ENCODE results near the gene CCL7. TPM values are rescaled to one million over a fixed set of nuclear protein-coding genes. Genes with fewer than 3 reads are reported as not detected.

Gene CCL7
- total RNA-seq, 5 donors from 2014 or later (not counting 1 experiment from before 2014, with no cell fraction given): not detected

DNA sequence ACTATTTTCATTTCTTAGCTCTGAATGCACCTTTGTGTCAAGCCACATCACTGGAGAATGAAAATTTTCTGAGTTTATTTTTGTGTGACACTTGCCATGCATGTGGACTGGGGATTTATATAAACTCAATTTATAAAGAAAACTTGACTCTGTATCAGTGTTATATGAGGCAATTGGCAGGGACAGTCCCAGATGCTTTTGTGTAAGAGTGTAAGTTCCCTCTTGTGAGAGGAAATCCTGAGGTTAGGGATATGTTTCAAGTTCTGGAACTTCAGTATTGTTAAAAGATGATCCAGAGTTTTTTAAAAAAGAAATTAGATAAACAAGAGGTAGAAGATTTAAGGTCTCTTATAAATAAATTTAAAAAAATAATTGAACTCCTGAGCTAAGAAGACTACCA is 38.4 kb downstream of the CCL7 start:
- H3K4me3 ChIP-seq (ENCODE audit: control insufficient read depth in 1 of 2, extremely low read depth in 1 of 2, low read length in 1 of 2): no peak overlapping the region
- ChIA-PET POLR2A (no interaction called here), CTCF (no interaction called here)
- Mint-ChIP-seq H3K27ac (no peak overlapping the region), H3K4me3 (no peak overlapping the region), H3K27me3 (peaks cover 17 to 18% of the 10 kb centered on the region in 2 donors), H3K9me3 (no peaks in the 10 kb centered on the region), H3K36me3 (no peaks in the 10 kb centered on the region), H3K4me1 (no peaks in the 10 kb centered on the region)
- no peak overlapping the region for H3K27ac ChIP-seq (ENCODE audit: low read length)
- DNase-seq: no peak
- no peak for ATAC-seq (replicated peaks in 1 of 4)
- H3K27me3 ChIP-seq (replicated peaks in 1 of 2; ENCODE audit: control insufficient read depth in 2 of 2, extremely low read depth in 1 of 2, insufficient read depth in 2 of 2, low read length in 1 of 2): no peaks in the 10 kb centered on the region
- H3K4me1 ChIP-seq (ENCODE audit: control insufficient read depth in 1 of 2, extremely low read depth in 1 of 2, insufficient read depth in 2 of 2, low read length in 2 of 2): no peaks in the 10 kb centered on the region
- no peaks in the 10 kb centered on the region for H3K9me3 ChIP-seq
- no peaks in the 10 kb centered on the region for H3K36me3 ChIP-seq (ENCODE audit: control insufficient read depth in 2 of 2, extremely low read depth in 1 of 2, insufficient read depth in 1 of 2, low read length in 1 of 2)

DNA sequence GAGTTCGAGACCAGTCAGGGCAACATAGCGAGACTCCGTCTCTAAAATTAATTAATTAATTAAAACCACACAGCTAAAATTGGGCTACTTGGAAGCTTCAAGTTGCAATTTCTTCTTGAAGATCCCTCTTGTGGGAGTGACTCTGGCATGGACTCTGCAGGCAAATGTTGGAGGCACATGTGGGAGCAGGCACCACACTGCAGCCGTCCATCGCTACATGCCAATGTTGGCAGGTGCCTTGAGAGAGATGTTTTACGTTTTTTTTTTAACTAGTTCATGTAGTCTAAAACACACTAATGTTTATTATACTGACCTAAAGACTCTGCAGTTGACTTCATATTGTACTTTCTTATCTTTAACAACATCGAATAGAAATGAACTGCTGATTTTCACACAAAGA is 41.3 kb downstream of the CCL7 start:
- H3K4me3 ChIP-seq (ENCODE audit: control insufficient read depth in 1 of 2, extremely low read depth in 1 of 2, low read length in 1 of 2): no peak overlapping the region
- no CpG with 5 or more reads among the region's 7 CpGs for WGBS (ENCODE audit: insufficient coverage)
- Mint-ChIP-seq H3K36me3 (no peaks in the 10 kb centered on the region), H3K4me1 (no peaks in the 10 kb centered on the region), H3K9me3 (no peaks in the 10 kb centered on the region), H3K27ac (no peak overlapping the region), H3K4me3 (no peak overlapping the region), H3K27me3 (peaks cover 26 to 27% of the 10 kb centered on the region in 2 donors)
- no peaks in the 10 kb centered on the region for H3K27me3 ChIP-seq (replicated peaks in 1 of 2; ENCODE audit: control insufficient read depth in 2 of 2, extremely low read depth in 1 of 2, insufficient read depth in 2 of 2, low read length in 1 of 2)
- H3K9me3 ChIP-seq: no peaks in the 10 kb centered on the region
- ATAC-seq (replicated peaks in 1 of 4) (no peak), DNase-seq (no peak)
- H3K27ac ChIP-seq (ENCODE audit: low read length): no peak overlapping the region
- H3K4me1 ChIP-seq (ENCODE audit: control insufficient read depth in 1 of 2, extremely low read depth in 1 of 2, insufficient read depth in 2 of 2, low read length in 2 of 2): no peaks in the 10 kb centered on the region
- CTCF ChIA-PET: no interaction called here
- no peaks in the 10 kb centered on the region for H3K36me3 ChIP-seq (ENCODE audit: control insufficient read depth in 2 of 2, extremely low read depth in 1 of 2, insufficient read depth in 1 of 2, low read length in 1 of 2)
- POLR2A ChIA-PET: no interaction called here

DNA sequence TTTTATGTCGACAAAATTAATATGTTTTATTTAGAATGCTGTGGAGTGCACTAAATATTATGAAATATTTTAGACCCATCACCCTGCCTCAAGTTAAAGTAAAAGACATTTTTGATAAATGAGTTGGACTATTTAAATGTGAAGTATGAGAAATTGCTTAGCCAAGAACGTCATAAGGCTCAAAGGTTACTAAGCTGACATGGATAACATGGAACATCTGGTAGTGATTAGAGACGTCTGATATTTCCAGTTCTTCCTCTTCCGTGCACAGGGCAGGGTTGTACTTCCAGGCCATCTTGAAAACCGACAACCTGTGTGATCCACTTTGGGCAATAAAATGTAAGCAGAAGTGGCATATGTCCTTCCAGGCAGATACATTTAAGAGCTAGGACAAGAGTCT is 42.1 kb downstream of the CCL7 start:
- CTCF ChIA-PET: no interaction called here
- no peaks in the 10 kb centered on the region for H3K4me1 ChIP-seq (ENCODE audit: control insufficient read depth in 1 of 2, extremely low read depth in 1 of 2, insufficient read depth in 2 of 2, low read length in 2 of 2)
- Mint-ChIP-seq H3K4me1 (no peaks in the 10 kb centered on the region), H3K4me3 (no peak overlapping the region), H3K27me3 (peaks cover 26 to 28% of the 10 kb centered on the region in 2 donors), H3K9me3 (no peaks in the 10 kb centered on the region), H3K27ac (no peak overlapping the region), H3K36me3 (no peaks in the 10 kb centered on the region)
- no peak for ATAC-seq (replicated peaks in 1 of 4)
- WGBS (ENCODE audit: insufficient coverage): 89% methylated on average over 2 of the region's 5 CpGs
- POLR2A ChIA-PET: no interaction called here
- no peak for DNase-seq
- H3K4me3 ChIP-seq (ENCODE audit: control insufficient read depth in 1 of 2, extremely low read depth in 1 of 2, low read length in 1 of 2): no peak overlapping the region
- no peaks in the 10 kb centered on the region for H3K9me3 ChIP-seq
- no peaks in the 10 kb centered on the region for H3K36me3 ChIP-seq (ENCODE audit: control insufficient read depth in 2 of 2, extremely low read depth in 1 of 2, insufficient read depth in 1 of 2, low read length in 1 of 2)
- no peak overlapping the region for H3K27ac ChIP-seq (ENCODE audit: low read length)
- H3K27me3 ChIP-seq (replicated peaks in 1 of 2; ENCODE audit: control insufficient read depth in 2 of 2, extremely low read depth in 1 of 2, insufficient read depth in 2 of 2, low read length in 1 of 2): no peaks in the 10 kb centered on the region

DNA sequence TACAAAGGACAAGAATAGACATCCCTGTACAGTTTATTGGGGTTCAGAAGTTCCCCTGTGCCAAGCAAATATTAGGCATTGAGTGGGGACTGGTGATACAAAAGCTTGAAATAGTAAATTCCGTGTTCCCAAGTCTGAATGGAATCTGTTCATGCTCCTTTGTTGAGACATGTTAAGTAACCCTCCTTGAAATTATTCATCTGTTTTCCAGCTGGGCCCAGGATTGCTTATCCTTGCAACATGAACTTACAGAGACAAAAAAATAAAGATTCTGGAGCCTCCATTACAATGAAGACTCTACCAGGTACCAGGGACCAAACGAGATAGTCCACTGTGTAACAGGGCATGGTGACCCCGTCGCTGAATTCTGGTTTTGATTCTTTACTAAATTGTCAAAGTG is 43.1 kb downstream of the CCL7 start:
- Mint-ChIP-seq H3K27ac (no peak overlapping the region), H3K4me1 (no peaks in the 10 kb centered on the region)
- no CpG with 5 or more reads among the region's 4 CpGs for WGBS (ENCODE audit: insufficient coverage)

DNA sequence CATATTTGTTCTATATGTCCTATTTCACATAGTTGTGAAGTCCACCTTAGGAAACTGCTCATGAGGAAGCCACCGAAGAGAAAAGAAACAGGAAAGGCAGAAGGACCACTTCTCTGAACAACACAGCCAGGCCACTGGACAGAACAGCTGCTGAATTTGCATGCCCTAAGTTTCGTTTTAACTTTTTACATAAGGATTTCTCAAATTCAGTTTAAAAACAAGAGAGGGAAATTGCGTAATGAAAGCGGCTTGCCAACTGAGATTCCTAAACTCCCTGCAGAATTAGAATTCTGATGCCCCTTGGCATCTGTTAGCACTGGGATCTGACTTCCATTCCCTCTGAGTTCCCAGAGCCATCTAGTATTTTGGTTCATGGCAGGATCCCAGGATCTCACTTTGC is 44.3 kb downstream of the CCL7 start:
- no peak for ATAC-seq (replicated peaks in 1 of 4)
- no peaks in the 10 kb centered on the region for H3K9me3 ChIP-seq
- 79% methylated on average over 2 of the region's 4 CpGs for WGBS (ENCODE audit: insufficient coverage)
- Mint-ChIP-seq H3K27ac (no peak overlapping the region), H3K4me3 (no peak overlapping the region), H3K4me1 (no peaks in the 10 kb centered on the region), H3K36me3 (no peaks in the 10 kb centered on the region), H3K9me3 (no peaks in the 10 kb centered on the region), H3K27me3 (peaks cover 26 to 28% of the 10 kb centered on the region in 2 donors)
- H3K4me3 ChIP-seq (ENCODE audit: control insufficient read depth in 1 of 2, extremely low read depth in 1 of 2, low read length in 1 of 2): no peak overlapping the region
- no peaks in the 10 kb centered on the region for H3K36me3 ChIP-seq (ENCODE audit: control insufficient read depth in 2 of 2, extremely low read depth in 1 of 2, insufficient read depth in 1 of 2, low read length in 1 of 2)
- ChIA-PET CTCF (no interaction called here), POLR2A (no interaction called here)
- peaks cover 0 to 2% of the 10 kb centered on the region in 2 experiments for H3K27me3 ChIP-seq (replicated peaks in 1 of 2; ENCODE audit: control insufficient read depth in 2 of 2, extremely low read depth in 1 of 2, insufficient read depth in 2 of 2, low read length in 1 of 2)
- H3K27ac ChIP-seq (ENCODE audit: low read length): no peak overlapping the region
- no peaks in the 10 kb centered on the region for H3K4me1 ChIP-seq (ENCODE audit: control insufficient read depth in 1 of 2, extremely low read depth in 1 of 2, insufficient read depth in 2 of 2, low read length in 2 of 2)
- DNase-seq: no peak

More for the DNA sequence above, 43.1 kb downstream of the CCL7 start:
- Mint-ChIP-seq H3K36me3 (no peaks in the 10 kb centered on the region), H3K9me3 (no peaks in the 10 kb centered on the region), H3K27me3 (peaks cover 26 to 28% of the 10 kb centered on the region in 2 donors), H3K4me3 (no peak overlapping the region)
- no peaks in the 10 kb centered on the region for H3K27me3 ChIP-seq (replicated peaks in 1 of 2; ENCODE audit: control insufficient read depth in 2 of 2, extremely low read depth in 1 of 2, insufficient read depth in 2 of 2, low read length in 1 of 2)
- no peaks in the 10 kb centered on the region for H3K9me3 ChIP-seq
- no peak overlapping the region for H3K4me3 ChIP-seq (ENCODE audit: control insufficient read depth in 1 of 2, extremely low read depth in 1 of 2, low read length in 1 of 2)
- H3K36me3 ChIP-seq (ENCODE audit: control insufficient read depth in 2 of 2, extremely low read depth in 1 of 2, insufficient read depth in 1 of 2, low read length in 1 of 2): no peaks in the 10 kb centered on the region
- ATAC-seq (replicated peaks in 1 of 4) (no peak), DNase-seq (no peak)
- ChIA-PET CTCF (no interaction called here), POLR2A (no interaction called here)
- no peaks in the 10 kb centered on the region for H3K4me1 ChIP-seq (ENCODE audit: control insufficient read depth in 1 of 2, extremely low read depth in 1 of 2, insufficient read depth in 2 of 2, low read length in 2 of 2)
- no peak overlapping the region for H3K27ac ChIP-seq (ENCODE audit: low read length)

DNA sequence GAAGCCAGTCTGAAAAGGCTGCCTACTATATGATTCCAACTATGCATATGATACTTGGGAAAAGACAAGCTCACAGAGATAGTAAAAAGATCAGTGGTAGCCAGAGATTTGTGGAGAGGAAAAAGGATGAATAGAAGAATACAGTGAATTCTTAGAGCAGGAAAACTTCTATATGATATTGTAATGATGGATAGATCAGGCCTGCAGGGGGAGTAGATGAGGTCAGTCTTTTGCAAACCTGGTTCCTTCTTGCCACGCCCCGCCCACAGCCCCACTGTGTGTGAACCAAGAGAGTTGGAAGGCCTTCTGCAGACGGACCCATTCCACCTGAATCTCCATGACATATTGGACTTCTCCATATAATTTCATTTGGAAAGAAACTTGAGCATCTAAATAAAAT is 48.5 kb downstream of the CCL7 start:
- Mint-ChIP-seq H3K27ac (no peak overlapping the region), H3K9me3 (peaks cover 0 to under 1% (median 0%) of the 10 kb centered on the region in 3 donors), H3K4me1 (no peaks in the 10 kb centered on the region), H3K4me3 (no peak overlapping the region), H3K27me3 (peaks cover 13 to 14% of the 10 kb centered on the region in 2 donors), H3K36me3 (no peaks in the 10 kb centered on the region)
- Histone ChIP-seq H3K27me3 (replicated peaks in 1 of 2; ENCODE audit: control insufficient read depth in 2 of 2, extremely low read depth in 1 of 2, insufficient read depth in 2 of 2, low read length in 1 of 2) (peaks cover 0 to 3% of the 10 kb centered on the region in 2 experiments), H3K36me3 (ENCODE audit: control insufficient read depth in 2 of 2, extremely low read depth in 1 of 2, insufficient read depth in 1 of 2, low read length in 1 of 2) (no peaks in the 10 kb centered on the region), H3K9me3 (no peaks in the 10 kb centered on the region), H3K4me1 (ENCODE audit: control insufficient read depth in 1 of 2, extremely low read depth in 1 of 2, insufficient read depth in 2 of 2, low read length in 2 of 2) (no peaks in the 10 kb centered on the region), H3K27ac (ENCODE audit: low read length) (no peak overlapping the region), H3K4me3 (ENCODE audit: control insufficient read depth in 1 of 2, extremely low read depth in 1 of 2, low read length in 1 of 2) (no peak overlapping the region)
- CTCF ChIA-PET: interaction anchor here in 1 of 2 donors (0.6 kb wide), 1 partner anchor 732 kb away, joined by 3 read pairs; no protein-coding TSS in a partner anchor
- no CpG with 5 or more reads among the region's 3 CpGs for WGBS (ENCODE audit: insufficient coverage)
- DNase-seq: no peak
- POLR2A ChIA-PET: no interaction called here
- ATAC-seq (replicated peaks in 1 of 4): no peak

DNA sequence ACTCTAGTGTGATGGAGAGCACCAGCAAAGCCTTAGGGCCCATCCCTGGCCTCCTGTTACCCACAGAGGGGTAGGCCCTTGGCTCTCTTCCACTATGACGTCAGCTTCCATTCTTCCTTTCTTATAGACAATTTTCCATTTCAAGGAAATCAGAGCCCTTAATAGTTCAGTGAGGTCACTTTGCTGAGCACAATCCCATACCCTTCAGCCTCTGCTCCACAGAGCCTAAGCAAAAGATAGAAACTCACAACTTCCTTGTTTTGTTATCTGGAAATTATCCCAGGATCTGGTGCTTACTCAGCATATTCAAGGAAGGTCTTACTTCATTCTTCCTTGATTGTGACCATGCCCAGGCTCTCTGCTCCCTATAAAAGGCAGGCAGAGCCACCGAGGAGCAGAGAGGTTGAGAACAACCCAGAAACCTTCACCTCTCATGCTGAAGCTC is 49.0 kb downstream of the CCL7 start, which contains the start of gene CCL8:
Gene CCL8 (plus strand): TSS at position 397 of the 445 bp plus-strand sequence. CDS start 67 bp downstream, outside the sequence.
- no peak within 1 kb of the TSS for H3K27ac Mint-ChIP-seq
- CTCF ChIA-PET: interaction anchor here in 1 of 2 donors (0.6 kb wide), 1 partner anchor 731 kb away, joined by 3 read pairs; no protein-coding TSS in a partner anchor
- WGBS (ENCODE audit: insufficient coverage): 73% methylated on average over 2 of the region's 2 CpGs

More for the DNA sequence above, 49.0 kb downstream of the CCL7 start, which contains the start of gene CCL8:
- no peaks in the 10 kb centered on the region for H3K36me3 Mint-ChIP-seq
- no peaks in the 10 kb centered on the region for H3K4me1 Mint-ChIP-seq
- no peak for DNase-seq
- H3K9me3 Mint-ChIP-seq: peaks cover 3 to 6% (median 3%) of the 10 kb centered on the region in 3 donors
- ATAC-seq (replicated peaks in 1 of 4): no peak
- no peak within 1 kb of the TSS for H3K4me3 ChIP-seq (ENCODE audit: control insufficient read depth in 1 of 2, extremely low read depth in 1 of 2, low read length in 1 of 2)
- POLR2A ChIA-PET: no interaction called here
- no peaks in the 10 kb centered on the region for H3K4me1 ChIP-seq (ENCODE audit: control insufficient read depth in 1 of 2, extremely low read depth in 1 of 2, insufficient read depth in 2 of 2, low read length in 2 of 2)
- H3K4me3 Mint-ChIP-seq: no peak within 1 kb of the TSS
- peaks cover 0 to 3% of the 10 kb centered on the region in 2 experiments for H3K27me3 ChIP-seq (replicated peaks in 1 of 2; ENCODE audit: control insufficient read depth in 2 of 2, extremely low read depth in 1 of 2, insufficient read depth in 2 of 2, low read length in 1 of 2)
- no peak within 1 kb of the TSS for H3K27ac ChIP-seq (ENCODE audit: low read length)
- H3K9me3 ChIP-seq: no peaks in the 10 kb centered on the region
- H3K36me3 ChIP-seq (ENCODE audit: control insufficient read depth in 2 of 2, extremely low read depth in 1 of 2, insufficient read depth in 1 of 2, low read length in 1 of 2): no peaks in the 10 kb centered on the region
- peaks cover 12 to 13% of the 10 kb centered on the region in 2 donors for H3K27me3 Mint-ChIP-seq

Data from T-cell (primary cell).